Gastrocnemius medialis (tissue), 4 donors: ENCODE results near the gene SEMA5B.

ENCODE experiments used
- POLR2A ChIP-seq, 2 donors: fragments of 450-650 bp; IDR thresholded peaks; one replicate each; pipeline ENCODE4 v1.6.1; 2017; ENCODE audit warnings: antibody characterized with exemption in 2 of 2, mild to moderate bottlenecking in 2 of 2, moderate library complexity in 2 of 2
- TF ChIP-seq, protein P1 (sequence below), 5 experiments: fragments of 450-650 bp in 3 of 5; fragments of 200-600 bp in 2 of 5; sonication (generic) in 2 of 5; IDR thresholded peaks in 4 of 5; conservative IDR thresholded peaks in 1 of 5; 1 replicate in 4 of 5; 2 replicates in 1 of 5; pipeline ENCODE4 v1.5.1; 2016 to 2019; ENCODE audit warnings: antibody characterized with exemption in 5 of 5, mild to moderate bottlenecking in 3 of 5, moderate library complexity in 3 of 5

- TF ChIP-seq, protein P1, sequence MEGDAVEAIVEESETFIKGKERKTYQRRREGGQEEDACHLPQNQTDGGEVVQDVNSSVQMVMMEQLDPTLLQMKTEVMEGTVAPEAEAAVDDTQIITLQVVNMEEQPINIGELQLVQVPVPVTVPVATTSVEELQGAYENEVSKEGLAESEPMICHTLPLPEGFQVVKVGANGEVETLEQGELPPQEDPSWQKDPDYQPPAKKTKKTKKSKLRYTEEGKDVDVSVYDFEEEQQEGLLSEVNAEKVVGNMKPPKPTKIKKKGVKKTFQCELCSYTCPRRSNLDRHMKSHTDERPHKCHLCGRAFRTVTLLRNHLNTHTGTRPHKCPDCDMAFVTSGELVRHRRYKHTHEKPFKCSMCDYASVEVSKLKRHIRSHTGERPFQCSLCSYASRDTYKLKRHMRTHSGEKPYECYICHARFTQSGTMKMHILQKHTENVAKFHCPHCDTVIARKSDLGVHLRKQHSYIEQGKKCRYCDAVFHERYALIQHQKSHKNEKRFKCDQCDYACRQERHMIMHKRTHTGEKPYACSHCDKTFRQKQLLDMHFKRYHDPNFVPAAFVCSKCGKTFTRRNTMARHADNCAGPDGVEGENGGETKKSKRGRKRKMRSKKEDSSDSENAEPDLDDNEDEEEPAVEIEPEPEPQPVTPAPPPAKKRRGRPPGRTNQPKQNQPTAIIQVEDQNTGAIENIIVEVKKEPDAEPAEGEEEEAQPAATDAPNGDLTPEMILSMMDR (IDR thresholded peaks at IDR 0.05 in 4 of 5, conservative IDR thresholded peaks at IDR 0.05 in 1 of 5) = no peak
- TF ChIP-seq POLR2A (IDR thresholded peaks at IDR 0.05) = peak; percentile 58 to 69
These were observed 39.5 kb upstream of the SEMA5B start, which contains the start of gene PDIA5 for GRCh38 chr3:123066896-123067688.
